CMK (cell line): ENCODE measurements around the gene SNAPC4.
"Not testable (repeated sequence)": the region's sequence is repeated elsewhere in the genome, so short reads cannot be mapped to it uniquely, and the experiment has no call there.

Source experiments
- DNase-seq: peaks from one replicate; pipeline ENCODE4 v3.0.0-alpha.2; 2010; ENCODE audit warnings: low read depth

The SNAPC4 gene

DNA sequence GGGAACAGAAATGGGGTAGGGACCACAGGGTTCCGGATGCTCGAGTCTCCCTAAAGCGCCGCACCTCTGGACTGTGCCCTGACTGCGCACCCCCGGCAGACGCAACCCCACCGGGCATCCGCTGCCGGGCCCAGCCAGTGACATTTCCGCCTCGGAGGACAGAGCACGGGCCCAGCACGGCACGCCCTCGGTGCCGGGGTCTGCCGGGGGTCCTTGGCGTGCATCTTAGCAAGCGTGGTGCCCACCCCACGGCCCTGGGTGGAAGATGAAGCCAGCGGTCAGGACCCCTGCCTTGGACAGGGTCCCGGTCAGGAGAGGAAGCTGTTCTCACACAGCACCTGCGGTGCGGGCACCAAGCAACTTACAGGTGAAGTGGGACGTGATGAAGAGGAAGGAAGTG lies 32.6 kb upstream of the SNAPC4 start:
- DNase-seq, result no peak

DNA sequence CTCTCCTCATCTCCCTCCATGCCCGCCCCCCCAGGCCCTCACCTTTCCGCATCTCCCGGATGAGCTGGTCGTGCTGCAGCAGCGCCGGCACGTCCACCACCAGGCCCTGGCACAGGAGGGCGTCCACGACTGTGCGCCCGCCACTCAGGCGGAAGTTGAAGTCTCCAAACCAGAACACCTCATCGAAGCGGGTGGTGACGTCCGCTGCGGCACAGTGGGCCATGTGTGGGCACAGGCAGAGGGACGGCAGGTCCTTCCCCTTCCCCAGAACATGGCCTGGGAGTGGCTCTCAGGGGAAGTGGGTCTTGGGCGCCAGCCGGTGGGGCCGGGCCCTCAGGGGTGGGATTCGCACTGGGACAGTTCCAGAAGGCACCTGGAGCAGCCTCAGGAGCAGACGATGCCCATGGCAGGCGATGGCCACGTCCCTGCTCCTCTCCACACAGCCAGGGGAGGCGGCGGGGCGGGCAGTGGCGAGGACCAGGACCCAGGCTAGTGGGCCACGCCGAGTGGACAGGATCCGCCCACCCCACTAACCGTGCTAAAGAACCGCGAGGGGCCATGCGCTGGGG lies 31.9 kb upstream of the SNAPC4 start:
- no peak for DNase-seq

DNA sequence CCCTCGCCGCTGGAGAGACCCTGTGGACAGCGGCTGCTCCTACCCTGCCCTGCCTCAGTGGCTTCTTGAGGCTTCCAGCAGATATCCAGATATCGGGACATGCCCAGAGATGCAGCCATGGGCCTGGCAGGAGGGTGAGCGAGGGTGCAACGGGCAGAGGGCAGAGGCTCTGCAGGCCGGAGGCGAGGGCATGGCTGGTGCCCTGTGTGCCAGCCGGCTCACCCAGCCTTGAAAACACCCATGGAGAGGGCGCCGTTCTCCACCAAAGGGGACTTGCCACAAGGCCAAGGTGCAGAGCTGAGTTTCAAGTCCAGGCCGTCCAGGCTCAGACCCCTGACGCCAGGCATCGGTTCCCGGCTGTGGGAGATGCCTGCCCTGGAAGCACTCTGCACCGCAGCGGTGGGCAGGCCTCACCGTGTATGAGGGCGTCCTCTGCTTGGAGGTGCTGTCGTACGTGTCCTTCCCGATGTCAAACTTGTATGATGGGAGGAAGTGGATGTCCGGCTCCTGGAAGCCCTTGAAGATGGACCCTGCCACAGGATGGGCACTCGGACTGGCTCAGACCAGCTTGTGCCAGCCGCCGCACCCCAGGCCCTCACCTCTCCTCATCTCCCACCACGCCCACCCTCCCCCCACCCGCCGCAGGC lies 30.7 kb upstream of the SNAPC4 start:
- no peak for DNase-seq

DNA sequence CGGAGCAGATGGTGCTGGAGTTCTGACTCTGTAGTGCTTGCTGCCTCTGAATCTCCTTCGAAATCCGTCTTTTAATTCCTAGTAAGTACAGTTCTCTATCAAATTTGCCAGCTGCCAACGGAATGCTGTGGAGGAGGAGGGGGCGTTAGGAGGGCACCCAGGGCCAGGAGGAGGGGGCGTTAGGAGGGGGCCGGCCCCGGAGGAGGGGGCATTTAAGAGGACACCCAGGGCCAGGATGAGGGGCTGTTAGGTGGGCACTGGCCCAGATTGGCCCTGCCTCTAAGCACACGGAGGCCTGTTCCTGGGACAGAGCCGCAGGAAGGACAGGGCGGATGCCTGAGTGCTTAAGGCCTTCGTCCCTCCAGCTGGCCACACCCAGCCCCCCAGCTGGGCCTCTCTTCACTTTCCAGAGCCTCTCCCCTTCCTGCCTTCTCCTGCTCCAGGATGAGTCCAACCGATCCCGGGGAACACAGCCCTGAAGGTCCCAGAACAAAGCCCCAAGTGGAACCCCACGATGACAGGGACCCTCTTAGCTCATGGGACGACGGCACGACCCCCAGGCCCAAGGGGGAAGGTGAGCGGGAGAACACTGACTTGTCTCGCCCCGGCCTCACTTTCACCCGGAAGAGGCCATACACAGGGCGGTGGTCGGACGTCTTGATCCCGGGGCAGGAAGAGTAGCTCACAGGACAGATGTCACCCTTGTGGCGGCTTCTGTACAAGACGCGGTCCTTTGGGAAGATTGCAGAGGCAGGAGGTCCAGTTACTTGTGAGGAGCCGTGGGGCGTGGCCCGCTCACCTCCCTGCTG lies 29.9 kb upstream of the SNAPC4 start:
- no peak for DNase-seq

DNA sequence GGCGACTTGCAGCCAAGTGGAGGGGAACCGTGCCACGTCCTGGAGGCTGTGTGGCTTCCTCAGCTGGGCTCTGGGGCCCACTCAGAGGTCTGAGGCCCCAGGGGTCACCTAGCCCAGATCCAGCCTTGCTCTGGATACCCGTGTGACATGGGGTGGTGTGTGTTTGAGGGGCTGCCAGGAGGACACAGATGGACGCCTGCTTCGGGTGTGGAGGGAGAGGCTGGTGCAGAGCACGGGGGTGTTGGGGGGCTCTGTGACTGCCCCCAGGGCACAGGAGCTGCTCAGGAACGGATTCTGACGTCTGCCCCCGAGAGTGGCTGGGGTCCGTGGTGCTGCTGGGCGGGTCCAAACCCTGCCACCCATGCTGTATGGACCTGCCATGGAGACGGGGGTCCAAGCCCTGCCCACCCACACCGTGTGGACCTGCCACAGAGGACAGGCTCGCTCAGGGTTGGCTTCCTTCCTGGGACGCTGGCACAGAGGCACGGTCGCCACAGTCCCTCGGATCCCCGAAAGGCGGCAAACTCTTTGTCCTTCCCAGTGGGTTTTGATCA lies 29.2 kb upstream of the SNAPC4 start:
- no peak for DNase-seq

DNA sequence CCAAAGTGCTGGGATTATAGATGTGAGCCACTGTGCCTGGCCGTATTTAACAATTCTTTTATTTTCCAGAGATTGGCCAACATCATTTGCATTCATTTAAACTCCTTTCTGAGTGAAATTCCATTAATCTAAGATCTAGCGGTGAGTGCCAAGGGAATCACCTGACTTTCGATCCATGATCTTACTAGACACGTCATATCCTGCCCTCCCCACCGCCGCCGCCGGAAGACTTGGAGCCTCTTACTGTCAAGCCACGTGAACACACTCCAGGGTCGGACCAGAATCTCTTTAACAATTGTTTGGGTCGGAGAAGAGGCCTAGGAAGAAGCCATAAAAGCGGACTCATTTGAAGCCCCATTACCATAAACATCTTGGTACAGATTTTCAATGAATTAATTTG lies 26.8 kb upstream of the SNAPC4 start:
- no peak for DNase-seq

DNA sequence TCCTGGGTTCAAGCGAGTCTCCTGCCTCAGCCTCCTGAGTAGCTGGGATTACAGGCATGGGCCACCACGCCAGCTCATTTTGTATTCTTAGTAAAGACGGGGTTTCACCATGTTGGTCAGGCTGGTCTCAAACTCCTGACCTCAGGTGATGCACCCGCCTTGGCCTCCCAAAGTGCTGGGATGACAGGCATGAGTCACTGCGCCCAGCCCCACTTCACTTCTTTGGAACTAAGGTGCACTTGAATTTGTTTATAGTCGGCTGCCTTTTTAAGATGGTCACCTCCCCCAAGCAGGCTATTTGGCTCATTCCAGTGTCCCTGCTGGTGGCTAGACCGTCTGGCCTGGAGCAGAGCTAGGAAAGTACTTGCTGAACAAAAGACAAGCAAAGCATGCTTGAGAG lies 25.4 kb upstream of the SNAPC4 start:
- not testable (repeated sequence) for DNase-seq

DNA sequence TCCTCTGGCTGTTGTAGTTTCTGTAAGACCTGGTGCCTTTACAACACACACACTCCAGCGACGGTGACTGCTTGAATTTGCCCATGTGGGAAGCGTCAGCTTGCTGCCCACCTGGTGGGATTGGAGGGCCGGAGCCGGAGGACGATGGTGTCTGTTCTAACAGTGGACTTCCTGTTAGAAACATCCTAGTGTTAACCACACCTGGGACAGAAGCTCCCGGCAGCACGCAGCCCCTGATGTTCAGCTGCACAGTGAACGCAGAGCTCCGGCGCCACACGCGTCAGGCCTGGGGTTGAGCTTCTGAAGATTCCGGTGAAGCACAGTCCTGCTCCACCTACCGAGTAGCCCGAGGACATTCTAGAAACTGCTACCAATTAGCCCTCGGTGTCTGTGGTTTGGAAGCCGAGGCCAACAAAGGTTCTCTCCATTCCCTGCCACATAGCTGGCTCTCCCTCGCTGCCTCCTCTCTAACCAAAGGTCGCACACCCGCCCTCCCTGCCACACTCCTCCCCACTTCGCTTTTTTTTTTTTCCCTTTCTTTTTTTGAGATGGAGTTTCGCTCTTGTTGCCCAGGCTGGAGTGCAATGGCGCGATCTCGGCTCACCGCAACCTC lies 24.9 kb upstream of the SNAPC4 start:
- DNase-seq, result no peak

DNA sequence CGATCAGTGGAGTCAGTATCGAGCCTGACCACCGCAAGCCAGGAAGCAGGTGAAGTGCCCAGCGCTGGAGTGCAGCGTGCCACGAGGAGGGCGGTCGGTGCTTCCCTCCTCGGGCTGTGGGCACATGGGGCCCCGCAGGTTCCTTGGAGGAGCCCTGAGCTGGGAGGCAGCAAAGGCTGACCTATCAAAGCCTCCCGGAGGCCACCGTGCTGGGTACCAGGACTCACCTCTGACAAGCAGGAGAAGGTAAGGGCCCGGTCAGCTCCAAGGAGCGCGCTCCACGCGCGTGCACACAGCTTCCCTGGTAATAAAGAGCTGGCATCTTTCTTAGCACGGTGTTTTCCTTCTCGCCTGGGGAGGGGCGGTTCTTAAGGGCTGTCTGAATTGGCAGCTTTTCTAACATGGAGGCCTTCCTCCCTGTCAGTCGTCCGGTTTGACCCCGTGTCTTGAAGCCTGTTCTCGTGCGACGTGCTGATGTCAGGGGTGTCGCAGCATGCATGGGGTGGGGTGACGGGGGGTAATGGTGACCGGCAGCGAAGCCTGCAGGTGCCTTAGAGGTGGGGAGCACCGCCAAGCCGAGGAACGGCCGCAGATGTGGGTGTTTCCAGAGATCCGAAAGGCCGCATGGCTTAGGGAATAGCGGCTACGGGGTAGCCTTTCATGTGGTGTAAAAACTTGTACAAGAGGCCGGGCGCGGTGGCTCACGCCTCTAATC lies 23.6 kb upstream of the SNAPC4 start:
- no peak for DNase-seq

DNA sequence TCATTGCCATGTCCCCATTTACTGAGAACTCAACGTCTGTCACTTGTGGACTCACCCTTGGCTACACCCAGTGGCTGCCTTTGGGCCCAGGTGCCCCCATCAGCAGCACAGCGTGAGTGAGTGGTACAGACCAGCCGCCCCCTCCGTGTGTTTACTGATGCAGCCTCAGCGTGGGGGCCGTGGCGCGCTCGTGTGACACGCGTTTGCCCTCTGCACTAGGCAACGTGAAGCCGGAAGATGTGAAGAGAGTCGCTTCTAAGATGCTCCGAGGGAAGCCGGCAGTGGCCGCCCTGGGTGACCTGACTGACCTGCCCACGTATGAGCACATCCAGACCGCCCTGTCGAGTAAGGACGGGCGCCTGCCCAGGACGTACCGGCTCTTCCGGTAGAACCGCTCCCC lies 22.9 kb upstream of the SNAPC4 start:
- DNase-seq, result no peak

DNA sequence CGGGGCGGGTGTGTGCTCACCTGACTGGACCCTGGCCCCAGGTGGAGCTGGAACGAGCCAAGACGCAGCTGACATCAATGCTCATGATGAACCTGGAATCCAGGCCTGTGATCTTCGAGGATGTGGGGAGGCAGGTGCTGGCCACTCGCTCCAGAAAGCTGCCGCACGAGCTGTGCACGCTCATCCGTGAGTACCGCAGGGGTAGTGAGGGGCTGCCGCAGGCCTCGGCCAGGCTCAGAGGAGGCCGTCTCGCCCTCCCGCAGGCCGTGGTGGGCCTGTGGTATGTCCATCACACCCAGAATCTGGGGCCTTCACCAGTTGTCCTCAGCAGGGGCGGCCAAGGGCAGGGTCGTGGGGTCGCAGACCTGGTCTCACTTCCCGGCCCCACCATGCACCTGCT lies 21.8 kb upstream of the SNAPC4 start:
- DNase-seq, result no peak

DNA sequence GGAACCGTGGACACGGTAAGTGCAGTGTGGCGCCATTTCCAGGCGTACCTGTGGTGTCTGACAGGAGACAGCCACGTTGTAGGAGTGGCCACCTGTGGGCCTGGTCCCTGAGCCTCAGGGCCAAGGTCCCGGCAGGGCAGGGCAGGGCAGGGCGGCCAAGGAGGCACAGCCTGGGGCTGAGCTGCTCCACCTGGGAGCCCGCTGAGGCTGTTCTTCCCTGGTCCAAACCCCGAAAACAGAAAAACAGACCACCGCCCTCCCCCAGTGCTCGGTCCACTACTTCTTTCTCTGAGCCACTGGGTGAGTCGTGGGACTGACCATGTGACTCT lies 19.1 kb upstream of the SNAPC4 start:
- DNase-seq, result no peak

DNA sequence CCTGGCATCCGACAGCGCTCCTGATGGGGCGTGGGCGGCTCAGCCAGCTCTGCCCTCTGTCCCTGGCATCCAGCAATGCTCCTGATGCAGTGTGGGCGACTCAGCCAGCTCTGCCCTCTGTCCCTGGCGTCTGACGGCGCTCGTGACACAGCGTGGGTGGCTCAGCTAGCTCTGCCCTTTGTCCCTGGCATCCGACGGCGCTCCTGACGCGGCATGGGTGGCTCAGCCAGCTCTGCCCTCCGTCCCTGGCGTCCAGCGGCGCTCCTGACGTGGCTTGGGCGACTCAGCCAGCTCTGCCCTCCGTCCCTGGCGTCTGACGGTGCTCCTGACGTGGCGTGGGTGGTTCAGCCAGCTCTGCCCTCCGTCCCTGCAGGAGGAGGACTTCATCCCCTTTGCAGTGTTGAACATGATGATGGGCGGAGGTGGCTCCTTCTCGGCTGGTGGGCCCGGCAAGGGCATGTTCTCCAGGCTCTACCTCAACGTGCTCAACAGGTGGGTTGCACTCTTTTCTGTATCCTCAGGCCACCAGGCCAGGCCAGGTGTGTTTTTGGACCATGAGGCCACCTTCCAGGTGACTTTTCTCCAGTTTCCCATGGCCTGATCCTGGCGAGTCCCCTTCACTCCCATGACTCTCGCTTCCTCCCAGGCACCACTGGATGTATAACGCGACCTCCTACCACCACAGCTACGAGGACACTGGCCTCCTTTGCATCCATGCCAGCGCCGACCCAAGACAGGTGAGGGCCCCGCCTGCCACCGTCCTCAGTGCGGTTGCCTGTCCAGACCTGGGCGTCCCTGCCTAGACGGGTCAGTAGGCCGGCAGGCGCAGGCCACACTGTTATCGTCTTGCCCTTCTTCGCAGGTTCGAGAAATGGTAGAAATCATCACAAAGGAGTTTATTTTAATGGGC lies 18.5 kb upstream of the SNAPC4 start:
- no peak for DNase-seq

DNA sequence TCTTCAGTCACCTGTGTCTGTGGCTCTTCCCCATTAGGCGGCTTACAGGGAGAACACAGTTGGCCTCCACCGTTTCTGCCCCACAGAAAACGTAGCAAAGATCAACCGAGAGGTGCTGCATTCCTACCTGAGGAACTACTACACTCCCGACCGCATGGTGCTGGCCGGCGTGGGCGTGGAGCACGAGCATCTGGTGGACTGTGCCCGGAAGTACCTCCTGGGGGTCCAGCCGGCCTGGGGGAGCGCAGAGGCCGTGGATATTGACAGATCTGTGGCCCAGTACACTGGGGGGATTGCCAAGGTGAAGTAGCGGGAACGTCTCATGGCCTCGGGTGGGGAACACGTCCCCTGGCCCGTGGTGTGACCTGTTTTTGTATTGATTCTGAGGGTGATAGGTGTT lies 16.9 kb upstream of the SNAPC4 start:
- DNase-seq, result no peak

DNA sequence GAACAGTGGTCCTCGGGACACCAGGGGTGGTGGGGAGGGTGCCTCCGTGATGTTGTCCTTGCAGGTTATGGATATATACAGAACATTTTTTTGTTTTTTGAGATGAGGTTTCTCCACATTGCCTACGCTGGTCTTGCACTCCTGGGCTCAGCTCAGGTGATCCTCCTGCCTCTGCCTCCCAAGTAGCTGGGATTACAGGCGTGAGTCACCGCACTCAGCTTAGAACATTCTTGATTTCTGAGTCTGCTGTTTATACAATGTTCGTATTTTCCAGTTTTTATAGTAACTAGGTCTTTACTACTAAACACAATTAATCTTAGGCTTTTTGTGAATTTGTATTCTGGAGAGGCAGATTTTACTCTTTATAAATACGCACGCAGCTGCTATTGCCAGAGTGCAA lies 16.5 kb upstream of the SNAPC4 start:
- no peak for DNase-seq

DNA sequence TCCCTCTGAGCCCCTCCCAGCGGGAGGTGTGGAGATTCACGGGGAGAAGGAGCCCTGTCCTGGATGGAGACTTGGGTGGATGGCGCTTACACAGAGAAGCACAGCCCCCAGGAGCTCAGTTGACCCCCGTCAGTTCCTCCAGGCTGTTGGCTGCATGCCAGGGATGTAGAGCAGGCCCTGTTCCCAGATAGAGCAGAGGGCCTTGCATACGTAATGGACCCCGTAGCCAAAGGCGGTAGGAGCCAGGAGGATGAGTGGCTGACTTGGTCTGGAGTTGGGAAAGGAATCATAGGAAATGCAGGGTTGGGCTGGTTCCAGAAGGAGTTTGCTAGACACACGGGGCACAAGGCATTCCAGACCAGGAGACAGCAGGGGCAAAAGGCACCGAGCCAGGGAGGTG lies 13.0 kb upstream of the SNAPC4 start:
- DNase-seq, result no peak

DNA sequence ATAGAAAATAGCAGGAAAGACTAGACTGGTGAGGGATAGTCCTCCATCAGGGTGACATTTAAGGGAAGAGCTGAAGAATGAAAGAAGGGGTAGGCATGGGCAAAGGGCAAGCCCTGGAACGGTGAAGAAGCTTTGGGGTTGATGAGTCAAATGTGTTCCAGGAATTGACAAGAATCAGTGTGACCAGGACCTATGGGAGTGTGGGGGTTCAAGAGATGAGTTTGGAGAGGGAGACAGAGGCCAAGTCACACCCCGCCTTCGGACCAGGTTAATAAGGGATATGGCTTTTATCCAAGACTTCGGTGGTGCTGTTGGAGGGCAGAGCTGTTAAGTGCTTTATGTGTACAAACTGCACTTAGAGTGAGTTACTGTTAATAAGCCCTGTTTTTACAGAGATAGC lies 11.4 kb upstream of the SNAPC4 start:
- DNase-seq, result no peak

DNA sequence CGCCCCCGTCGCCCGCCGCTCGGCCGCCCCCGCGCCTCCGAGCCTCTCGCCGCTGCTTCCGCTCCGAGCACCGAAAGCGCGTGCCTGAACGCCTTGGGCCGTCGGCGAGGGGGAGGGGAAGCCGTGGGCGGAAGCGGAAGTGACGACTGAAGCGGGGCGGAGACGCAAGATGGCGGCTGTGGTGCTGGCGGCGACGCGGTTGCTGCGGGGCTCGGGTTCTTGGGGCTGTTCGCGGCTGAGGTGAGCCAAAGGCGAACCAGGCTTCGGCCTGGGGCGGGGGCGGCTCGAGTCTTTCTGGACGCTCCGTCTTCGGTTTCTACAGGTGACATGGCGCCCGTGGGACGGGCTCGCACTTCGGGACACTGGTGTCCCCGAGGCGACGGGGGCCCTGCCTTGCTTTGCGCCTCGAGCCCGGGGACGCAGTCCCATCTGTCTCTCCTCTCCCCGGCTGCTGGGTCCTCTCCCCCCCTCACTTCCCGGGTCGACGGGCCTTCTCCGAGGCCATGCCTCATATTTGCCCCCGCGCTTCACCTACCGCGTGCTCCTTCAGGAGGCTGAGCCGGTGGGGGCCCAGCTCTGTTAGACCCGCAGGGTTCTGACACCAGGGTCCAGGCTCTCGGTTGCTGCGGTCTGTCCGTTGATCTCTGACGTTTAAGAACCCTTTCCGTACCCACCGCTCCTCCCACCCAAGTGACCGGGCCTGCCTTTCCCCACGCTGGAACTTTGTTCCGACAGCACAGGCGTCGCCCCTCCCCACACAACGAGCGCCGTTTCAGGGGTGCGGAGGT lies 10.7 kb upstream of the SNAPC4 start, which contains the start of the genes ENTR1 and PMPCA:
Gene ENTR1, minus strand, starts transcription at position 115 of the 788 bp plus-strand sequence. CDS start 217 bp downstream, outside the sequence.
Gene PMPCA, plus strand, starts transcription at position 159 of the 788 bp plus-strand sequence. Its CDS starts 11 bp downstream, at position 170.
- DNase-seq, result peak; percentile 81

DNA sequence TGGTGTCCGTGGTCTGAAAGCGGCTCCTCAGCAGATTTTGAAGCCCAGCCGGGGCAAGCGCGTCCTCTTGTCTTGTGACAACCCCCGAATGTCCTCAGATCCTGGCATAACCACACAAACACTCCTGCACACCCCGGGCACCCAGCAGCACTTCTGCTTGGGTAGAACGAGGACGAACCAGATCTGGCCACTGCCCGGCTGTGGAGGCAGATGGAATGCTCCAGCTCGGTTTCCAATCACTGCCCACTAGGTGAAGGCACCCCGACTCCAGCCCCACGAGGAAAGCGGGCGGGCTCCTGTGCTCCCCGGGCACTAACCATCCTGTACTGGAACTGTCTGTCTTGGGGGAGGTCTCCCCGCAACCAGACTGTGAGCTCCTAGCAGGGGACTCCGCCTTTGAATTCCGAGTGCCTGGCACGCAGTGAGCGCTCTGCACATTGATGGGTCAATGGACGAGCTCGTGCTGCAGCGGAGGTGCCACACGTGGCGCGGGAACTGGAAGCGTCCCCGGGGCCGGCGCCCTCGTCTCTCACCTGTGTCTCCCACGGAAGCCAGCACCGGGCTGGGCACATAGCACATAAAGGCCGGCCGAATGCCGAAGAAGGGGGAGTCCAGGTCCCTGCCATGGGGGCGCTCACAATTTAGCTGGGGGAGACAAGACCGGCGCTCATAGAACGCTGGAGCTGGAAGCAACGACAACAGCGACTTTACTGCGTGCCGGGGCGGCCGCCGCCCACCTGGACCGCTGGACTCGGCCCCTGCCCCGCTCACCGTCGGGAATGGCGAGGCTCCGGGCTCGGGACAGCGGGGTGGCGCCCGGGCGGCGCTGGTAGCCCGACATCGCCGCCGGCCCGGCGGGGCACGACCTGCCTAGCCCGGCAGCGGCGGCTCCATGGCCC lies 9.8 kb upstream of the SNAPC4 start:
- DNase-seq, result peak; percentile 7
